GM12878 (cell line): ENCODE measurements around the gene PDSS2. TPM values are rescaled to one million over a fixed set of nuclear protein-coding genes. Genes with fewer than 3 reads are reported as not detected.

Source experiments
- ATAC-seq: fragments of 200-7000 bp; cut with Tn5 transposase; 3 replicates; pipeline ENCODE4 v1.9.1; 2020; ENCODE audit warnings: mild to moderate bottlenecking, moderate library complexity
- BruUV-seq: library from RNA; stranded (reverse); fragments of 400-500 nt; replicated peaks from 2 replicates; lab custom pipeline; 2021; lab: Mats Ljungman, UMichigan
- CTCF ChIA-PET: fragments of 300-600 bp; sonication (Branson Sonifier 250); formaldehyde crosslinking; extraction: SDS; loops from one replicate; lab custom pipeline; 2021; ENCODE audit warnings: inconsistent platforms; lab: Yijun Ruan, JAX
- POLR2A ChIA-PET: fragments of 350-600 bp; formaldehyde crosslinking; extraction: SDS; loops from one replicate; lab custom pipeline; 2021; ENCODE audit warnings: inconsistent platforms; lab: Charles Lee
- RAD21 ChIA-PET: fragments of 300-600 bp; sonication (Branson Sonifier 250); formaldehyde crosslinking; loops from one replicate; lab custom pipeline; 2023; ENCODE audit warnings: antibody characterized with exemption; ENCODE audit not compliant: unreplicated experiment; lab: Charles Lee
- SMC1A ChIA-PET: fragments of 300-600 bp; sonication (Branson Sonifier 250); formaldehyde crosslinking; loops from one replicate; lab custom pipeline; 2023; ENCODE audit not compliant: unreplicated experiment, uncharacterized antibody; lab: Charles Lee
- DNase-seq: peaks from one replicate; pipeline ENCODE4 v3.0.0-alpha.2; 2011; ENCODE audit warnings: low read depth, low spot score
- FAIRE-seq: peaks from 3 replicates; lab custom pipeline; 2011; peaks lifted over from hg19 to GRCh38; lab: Jason Lieb, UNC
- H2AFZ ChIP-seq: 2 replicates; pipeline ENCODE4 v1.6.0; 2011; ENCODE audit warnings: low read depth, low read length, control low read depth; ENCODE audit not compliant: control insufficient read depth
- H3K27ac ChIP-seq: 2 replicates; pipeline ENCODE4 v1.5.1; 2011; ENCODE audit warnings: control low read depth; ENCODE audit not compliant: control insufficient read depth, insufficient read depth
- H3K27me3 ChIP-seq, 2 experiments: replicated peaks in 1 of 2; 2 replicates each; pipeline versions ENCODE4 v1.6.0 to v1.6.1; 2011; ENCODE audit warnings: low read length in 1 of 2; ENCODE audit not compliant: control insufficient read depth in 2 of 2, insufficient read depth in 2 of 2
- H3K36me3 ChIP-seq, 2 experiments: 2 replicates each; pipeline ENCODE4 v1.5.1; 2011; ENCODE audit warnings: low read length in 1 of 2; ENCODE audit not compliant: control insufficient read depth in 2 of 2, insufficient read depth in 2 of 2
- H3K4me1 ChIP-seq: 2 replicates; pipeline ENCODE4 v1.6.1; 2011; ENCODE audit warnings: mild to moderate bottlenecking, low read length, moderate library complexity, mixed read lengths; ENCODE audit not compliant: control insufficient read depth, insufficient read depth
- H3K4me2 ChIP-seq: 2 replicates; pipeline ENCODE4 v1.6.0; 2011; ENCODE audit warnings: control low read depth; ENCODE audit not compliant: control insufficient read depth, insufficient read depth
- H3K4me3 ChIP-seq: fragments of 200-600 bp; sonication (generic); 2 replicates; pipeline ENCODE4 v1.5.1; 2016
- H3K79me2 ChIP-seq: 2 replicates; pipeline ENCODE4 v1.6.0; 2011; ENCODE audit warnings: low read length; ENCODE audit not compliant: control insufficient read depth, insufficient read depth
- H3K9ac ChIP-seq: 2 replicates; pipeline ENCODE4 v1.8.0; 2011; ENCODE audit warnings: low read length, control low read depth, mixed read lengths; ENCODE audit not compliant: control insufficient read depth, insufficient read depth
- H3K9me3 ChIP-seq: replicated peaks from 3 replicates; pipeline ENCODE4 v1.5.1; 2011; ENCODE audit warnings: mild to moderate bottlenecking, low read length; ENCODE audit not compliant: control insufficient read depth, insufficient read depth
- H4K20me1 ChIP-seq: 2 replicates; pipeline ENCODE4 v1.6.0; 2011; ENCODE audit not compliant: control insufficient read depth, insufficient read depth
- DPF2 ChIP-seq: fragments of 450-650 bp; IDR thresholded peaks from 2 replicates; pipeline ENCODE4 v1.6.1; 2017; ENCODE audit warnings: mild to moderate bottlenecking
- IKZF1 ChIP-seq: fragments of 450-650 bp; conservative IDR thresholded peaks from 2 replicates; pipeline ENCODE4 v1.6.1; 2017; ENCODE audit warnings: antibody characterized with exemption, mild to moderate bottlenecking
- IRF4 ChIP-seq: IDR thresholded peaks from 2 replicates; pipeline ENCODE4 v1.6.1; 2011; ENCODE audit warnings: low read depth, low read length
- NRF1 ChIP-seq: conservative IDR thresholded peaks from 2 replicates; pipeline ENCODE4 v1.6.1; 2011; ENCODE audit warnings: mild to moderate bottlenecking, low read depth, low read length, improper control_type of control experiment
- PML ChIP-seq: IDR thresholded peaks from 2 replicates; pipeline ENCODE4 v1.6.1; 2012; ENCODE audit warnings: low read length, inconsistent platforms
- RCOR1 ChIP-seq: conservative IDR thresholded peaks from 2 replicates; pipeline ENCODE4 v1.6.1; 2012; ENCODE audit warnings: low read depth, low read length, improper control_type of control experiment
- RELA ChIP-seq: fragments of 450-650 bp; IDR thresholded peaks from 2 replicates; pipeline ENCODE4 v1.8.0; 2014; ENCODE audit warnings: borderline replicate concordance; ENCODE audit not compliant: partially characterized antibody
- REST ChIP-seq: IDR thresholded peaks from 2 replicates; pipeline ENCODE4 v1.6.1; 2012; ENCODE audit warnings: mild to moderate bottlenecking, low read depth, low read length
- RFX5 ChIP-seq: IDR thresholded peaks from 2 replicates; pipeline ENCODE4 v1.6.1; 2011; ENCODE audit warnings: low read depth, low read length, improper control_type of control experiment
- SIX5 ChIP-seq: IDR thresholded peaks from 2 replicates; pipeline ENCODE4 v1.6.1; 2011; ENCODE audit warnings: mild to moderate bottlenecking, low read depth, low read length, moderate library complexity; ENCODE audit not compliant: severe bottlenecking
- SRF ChIP-seq, 2 experiments: IDR thresholded peaks; 2 replicates each; pipeline ENCODE4 v1.6.1; 2011; ENCODE audit warnings: low read depth in 2 of 2, low read length in 2 of 2, mild to moderate bottlenecking in 1 of 2, moderate library complexity in 1 of 2
- STAT3 ChIP-seq: IDR thresholded peaks from 2 replicates; pipeline ENCODE4 v1.6.1; 2011; ENCODE audit warnings: low read depth, low read length, improper control_type of control experiment
- SUPT20H ChIP-seq: IDR thresholded peaks from 2 replicates; pipeline ENCODE4 v1.6.1; 2011; ENCODE audit warnings: low read depth, mild to moderate bottlenecking, low read length, moderate library complexity, borderline replicate concordance; ENCODE audit not compliant: control insufficient read depth
- ZBTB40 ChIP-seq: fragments of 450-650 bp; IDR thresholded peaks from 2 replicates; pipeline ENCODE4 v1.6.1; 2016; ENCODE audit warnings: mild to moderate bottlenecking, moderate library complexity, borderline replicate concordance
- ZNF274 ChIP-seq: IDR thresholded peaks from one replicate; pipeline ENCODE4 v1.8.0; 2011; ENCODE audit not compliant: insufficient read length, insufficient read depth
- WGBS: methylation state at CpG from one replicate; pipeline ENCODE4 v1.1.6; 2016; ENCODE audit warnings: low lambda C conversion rate; ENCODE audit not compliant: insufficient replicate concordance, insufficient coverage; ENCODE audit errors: missing lambda C conversion rate; 5-methylcytosine and 5-hydroxymethylcytosine counted together
- in situ Hi-C: fragments of 300-500 bp; cut with MboI; formaldehyde crosslinking; loops from 9 replicates; pipeline ENCODE4 v1.14.3; 2018; ENCODE audit warnings: mixed read lengths
- intact Hi-C: fragments of 100-400 bp; cut with micrococcal nuclease; formaldehyde crosslinking; loops from one replicate; pipeline ENCODE4 v1.14.2; 2022; ENCODE audit not compliant: unreplicated experiment
- polyA plus RNA-seq, 11 experiments: library from polyadenylated mRNA; depleted of rRNA in 4 of 11; unstranded in 6 of 11; stranded (reverse) in 5 of 11; fragments of >200 nt; fragmentation: Nextera tagmentation in 4 of 11; fragmentation: Illumina TruSeq in 1 of 11; extraction: Ambion mirVana in 4 of 11; extraction: Trizol in 1 of 11; gene quantifications; 1 replicate in 1 of 11; 2 replicates in 10 of 11; pipeline versions ENCODE4 v1.2.1 to v1.2.3, GENCODE V29; 2011 to 2016; ENCODE audit warnings: inconsistent platforms in 2 of 11, missing spikeins in 2 of 11, low read depth in 1 of 11
- total RNA-seq, 4 experiments: library from RNA; depleted of rRNA in 3 of 4; stranded (reverse); fragments of >200 nt in 3 of 4; fragmentation: Illumina TruSeq in 1 of 4; extraction: Trizol in 1 of 4; gene quantifications; 2 replicates each; pipeline versions ENCODE4 v1.2.1 to v1.2.3, GENCODE V29; 2013 to 2021

Gene PDSS2
- total and polyA plus RNA-seq, 10 of the 15 experiments (the other 5 are each of a cell fraction or from before 2014, with no cell fraction given) = 7.7 to 15.5 (median 9.6) TPM

- in situ Hi-C loops = no loop called here
- ChIA-PET RAD21 (no interaction called here), SMC1A (no interaction called here), POLR2A (no interaction called here), CTCF (no interaction called here)
- Histone ChIP-seq H2AFZ (no peak overlapping the region), H3K27ac (no peak overlapping the region), H3K27me3 (no peaks in the 10 kb centered on the region), H3K36me3 (no peaks in the 10 kb centered on the region), H3K4me3 (no peak overlapping the region), H3K79me2 (no peaks in the 10 kb centered on the region), H3K9ac (no peak overlapping the region), H3K4me2 (no peak overlapping the region), H3K4me1 (no peaks in the 10 kb centered on the region), H3K9me3 (no peaks in the 10 kb centered on the region), H4K20me1 (no peaks in the 10 kb centered on the region)
- intact Hi-C loops = no loop called here
- FAIRE-seq = no peak
- no peak for DNase-seq
- 100% methylated on average over 2 of the region's 2 CpGs for WGBS
- BruUV-seq = no TSS peak
- ATAC-seq = no peak
- TF ChIP-seq DPF2 (no peak), SIX5 (no peak), IKZF1 (no peak), ZBTB40 (no peak), REST (no peak), PML (no peak), STAT3 (no peak), SRF (IDR thresholded peaks at IDR 0.05; ENCODE audit: low read depth in 2 of 2, low read length in 2 of 2) (no peak), RFX5 (no peak), IRF4 (no peak), NRF1 (no peak), RCOR1 (no peak), SUPT20H (no peak), RELA (no peak), ZNF274 (no peak)
Measured at GRCh38 chr6:107280791-107281190, 178.6 kb downstream of the PDSS2 start.
